Measurements from ENCODE around the gene HPCA.
"Not testable (repeated sequence)": the region's sequence is repeated elsewhere in the genome, so short reads cannot be mapped to it uniquely, and the experiment has no call there.

The HPCA gene

DNA sequence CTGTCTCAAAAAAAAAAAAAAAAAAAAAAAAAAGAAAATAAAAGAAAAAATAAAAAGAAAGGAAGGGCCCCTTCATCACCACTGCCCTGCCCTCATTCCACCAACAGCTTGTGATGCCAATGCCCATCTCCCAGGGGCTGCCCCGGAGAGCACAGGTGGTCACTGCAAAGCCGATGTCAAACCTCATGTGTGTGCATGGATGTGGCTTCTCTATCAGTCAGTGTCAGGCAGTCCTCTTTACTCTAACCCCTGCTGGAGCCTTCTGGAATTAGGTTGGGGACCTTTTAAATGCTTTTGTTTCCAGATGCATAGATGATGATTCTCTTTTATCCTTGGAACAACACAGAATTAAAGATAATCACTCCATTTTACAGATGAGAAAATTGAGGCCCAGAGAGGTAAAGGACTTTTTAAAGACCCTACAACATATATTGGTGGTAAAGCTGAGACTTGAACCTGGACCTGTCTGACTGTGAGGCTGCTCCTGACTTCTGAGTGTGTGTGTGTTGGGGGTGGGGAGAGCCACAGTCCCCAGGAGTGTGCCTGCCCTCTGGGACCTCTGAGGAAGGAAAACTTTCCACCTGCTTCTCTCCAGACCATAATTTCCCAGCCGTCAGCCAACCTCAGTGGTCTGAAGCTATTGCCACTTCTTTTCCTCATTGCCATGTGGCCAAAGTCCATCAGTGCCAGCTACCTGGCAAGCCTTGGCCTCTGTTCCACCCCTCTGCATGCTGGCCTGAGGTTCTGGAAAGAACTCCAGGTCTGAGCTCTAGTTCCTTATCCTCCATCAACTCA, 17.9 kb downstream of the HPCA start:
- DNase-seq (ENCODE audit: low read depth), result no peak

DNA sequence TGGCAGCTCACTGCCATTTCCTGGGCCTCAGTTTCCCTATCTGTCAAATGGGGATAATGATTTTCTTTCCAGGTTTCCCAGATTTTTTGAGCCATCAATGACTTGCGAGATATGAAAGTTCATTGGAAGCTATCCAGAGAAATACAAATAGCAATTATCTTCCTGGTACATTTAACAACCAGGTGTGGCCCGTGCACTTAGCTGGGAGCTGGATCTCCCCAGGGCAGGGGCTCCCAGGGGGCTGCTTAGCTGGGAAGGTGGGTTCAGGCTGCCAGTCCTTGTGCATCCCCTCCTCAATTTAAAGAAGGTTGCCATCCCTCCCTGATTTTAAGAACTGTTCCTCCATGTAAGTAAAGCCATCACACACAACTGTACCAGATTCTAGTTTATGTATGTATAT, 18.5 kb downstream of the HPCA start:
- DNase-seq (ENCODE audit: low read depth), result no peak

DNA sequence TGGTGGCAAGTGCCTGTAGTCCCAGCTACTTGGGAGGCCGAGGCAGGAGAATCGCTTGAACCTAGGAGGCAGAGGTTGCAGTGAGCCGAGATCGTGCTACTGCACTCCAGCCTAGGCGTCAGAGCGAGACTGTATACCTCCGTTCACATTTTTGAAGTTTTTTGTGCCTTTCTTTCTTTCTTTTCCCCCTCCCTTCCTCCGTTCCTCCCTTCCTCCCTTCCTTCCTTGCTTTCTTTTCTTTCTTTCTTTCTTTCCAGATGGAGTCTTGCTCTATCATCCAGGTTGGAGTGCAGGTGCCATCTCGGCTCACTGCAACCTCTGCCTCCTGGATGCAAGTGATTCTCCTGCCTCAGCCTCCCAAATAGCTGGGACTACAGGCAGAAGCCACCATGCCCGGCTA, 19.3 kb downstream of the HPCA start:
- DNase-seq (ENCODE audit: low read depth), result not testable (repeated sequence)

DNA sequence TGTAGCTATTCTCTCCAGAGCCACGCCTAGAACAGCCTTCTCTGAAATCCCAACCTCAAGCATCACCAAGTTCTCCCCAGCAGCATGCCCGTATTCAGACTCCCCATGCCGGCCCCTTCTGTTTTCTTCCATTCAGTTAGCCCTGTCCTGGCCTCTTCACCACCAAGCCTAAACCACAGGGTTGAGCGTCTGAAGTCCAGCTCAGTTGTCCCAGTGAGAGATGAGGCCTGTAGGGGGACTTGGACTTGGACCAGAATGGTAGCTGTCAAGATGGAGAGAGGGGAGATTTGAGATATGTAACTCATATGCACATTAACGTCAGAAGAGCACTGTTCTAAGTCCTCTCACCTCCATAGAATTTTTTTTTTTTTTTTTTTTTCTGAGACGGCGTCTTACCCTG, 20.4 kb downstream of the HPCA start:
- no peak for DNase-seq (ENCODE audit: low read depth)

DNA sequence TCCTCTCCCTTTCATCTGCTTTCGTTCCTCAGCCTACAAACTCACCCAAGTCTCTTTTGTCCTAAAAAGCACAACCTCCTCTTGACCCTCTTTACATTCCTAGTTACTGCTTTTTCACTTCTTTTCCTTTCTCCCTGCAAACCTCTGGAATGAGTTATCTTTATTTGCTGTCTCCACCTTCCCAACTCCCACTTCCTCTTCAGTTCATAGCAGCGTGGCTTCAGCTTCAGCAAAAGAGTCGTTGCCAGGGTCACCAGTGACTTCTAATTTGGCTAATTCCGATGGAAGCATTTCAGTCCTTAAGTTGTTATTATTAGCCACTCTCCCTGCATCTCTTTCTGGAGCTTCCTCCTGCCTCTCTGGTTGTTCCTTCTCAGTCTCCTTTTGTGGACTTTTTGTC, 21.1 kb downstream of the HPCA start:
- no peak for DNase-seq (ENCODE audit: low read depth)

DNA sequence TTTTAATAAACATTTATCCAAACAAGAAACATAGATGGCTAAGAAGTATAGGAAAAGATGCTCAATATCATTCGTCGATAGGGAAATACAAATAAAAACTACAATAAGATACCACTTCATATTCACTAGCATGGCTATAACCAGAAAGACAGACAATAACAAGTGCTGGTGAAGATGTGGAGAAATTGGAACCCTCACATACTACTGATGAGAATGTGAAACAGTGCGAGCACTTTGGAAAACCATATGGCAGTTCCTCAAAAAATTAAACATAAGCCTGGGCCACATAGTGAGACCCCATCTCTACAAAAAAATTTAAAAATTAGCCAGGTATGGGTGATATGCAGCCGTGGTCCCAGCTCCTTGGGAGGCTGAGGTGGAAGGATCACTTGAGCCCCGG, 24.0 kb downstream of the HPCA start:
- DNase-seq (ENCODE audit: low read depth), result no peak

DNA sequence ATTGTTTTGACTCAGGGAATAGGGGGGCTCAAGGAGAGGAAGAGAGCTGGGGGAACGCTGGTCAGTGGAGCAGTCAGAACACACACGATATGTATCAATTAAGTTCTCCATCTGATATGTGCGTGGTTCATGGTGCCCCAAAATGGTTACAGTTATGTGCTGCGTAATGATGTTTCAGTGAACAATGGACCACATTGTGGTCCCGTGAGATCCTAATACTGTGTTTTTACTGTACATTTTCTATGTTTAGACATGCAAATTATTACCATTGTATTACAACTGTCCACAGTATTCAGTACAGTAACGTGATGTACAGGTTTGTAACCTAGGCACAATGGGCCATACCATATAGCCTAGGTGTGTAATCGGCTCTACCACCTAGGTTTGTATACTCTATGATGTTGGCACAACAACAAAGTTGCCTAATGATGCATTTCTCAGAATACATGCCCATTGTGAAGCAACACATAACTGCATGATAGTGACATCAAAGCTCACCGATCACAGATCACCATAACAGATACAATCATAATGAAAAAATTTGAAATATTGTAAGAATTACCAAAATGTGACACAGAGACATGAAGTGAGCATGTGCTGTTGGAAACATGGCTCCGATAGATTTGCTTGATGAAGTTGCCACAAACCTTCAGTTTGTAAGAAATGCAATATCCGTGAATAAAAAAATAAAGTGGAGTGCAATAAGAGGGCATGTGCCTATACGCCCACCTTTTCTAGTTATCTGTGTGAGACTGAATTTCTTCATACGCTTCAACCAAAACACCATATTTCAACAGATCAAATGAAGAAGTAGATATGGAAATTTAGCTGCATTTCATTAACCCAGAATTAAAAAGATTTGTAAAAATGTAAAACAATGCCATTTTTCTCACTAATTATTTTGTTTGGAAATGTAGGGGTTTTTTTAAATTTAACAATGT, 29.7 kb downstream of the HPCA start:
- DNase-seq (ENCODE audit: low read depth), result no peak

DNA sequence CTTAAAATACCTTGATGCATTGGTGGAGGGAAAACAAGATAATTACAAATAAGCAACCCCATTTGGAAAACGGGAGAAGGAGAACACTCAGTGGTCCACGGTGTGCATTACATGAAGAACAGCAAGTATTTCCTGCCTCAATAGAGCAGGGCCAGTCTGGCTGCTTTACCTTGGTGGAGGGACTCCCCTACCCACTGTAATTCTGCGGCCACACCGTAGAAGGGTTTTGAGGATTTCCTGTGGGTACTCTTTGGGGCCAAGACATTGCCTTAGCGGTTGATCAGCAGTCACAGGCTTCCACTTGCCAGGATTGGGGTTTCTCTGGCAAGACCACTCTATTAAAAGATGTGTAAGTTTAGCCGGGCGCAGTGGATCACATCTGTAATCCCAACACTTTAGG, 31.2 kb downstream of the HPCA start:
- no peak for DNase-seq (ENCODE audit: low read depth)

DNA sequence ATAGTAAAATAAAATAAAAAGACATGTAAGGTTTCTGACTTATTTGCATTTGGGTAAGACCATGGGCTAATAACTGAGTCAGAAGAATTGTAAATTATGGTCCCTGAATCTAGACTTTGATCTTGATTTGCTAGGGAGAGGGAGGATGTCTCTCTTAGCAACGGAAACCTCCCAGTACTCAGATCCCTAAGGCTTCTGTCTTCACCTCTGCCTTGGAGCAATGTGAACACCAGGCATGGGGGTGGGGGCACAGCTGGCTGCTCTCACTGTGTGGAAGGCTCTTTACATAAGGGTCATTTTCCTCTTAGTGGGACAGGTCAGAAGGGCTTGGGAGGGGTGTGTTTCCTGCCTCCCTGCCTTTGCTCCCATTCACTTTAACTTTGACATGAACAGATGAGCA, 31.9 kb downstream of the HPCA start:
- no peak for DNase-seq (ENCODE audit: low read depth)

DNA sequence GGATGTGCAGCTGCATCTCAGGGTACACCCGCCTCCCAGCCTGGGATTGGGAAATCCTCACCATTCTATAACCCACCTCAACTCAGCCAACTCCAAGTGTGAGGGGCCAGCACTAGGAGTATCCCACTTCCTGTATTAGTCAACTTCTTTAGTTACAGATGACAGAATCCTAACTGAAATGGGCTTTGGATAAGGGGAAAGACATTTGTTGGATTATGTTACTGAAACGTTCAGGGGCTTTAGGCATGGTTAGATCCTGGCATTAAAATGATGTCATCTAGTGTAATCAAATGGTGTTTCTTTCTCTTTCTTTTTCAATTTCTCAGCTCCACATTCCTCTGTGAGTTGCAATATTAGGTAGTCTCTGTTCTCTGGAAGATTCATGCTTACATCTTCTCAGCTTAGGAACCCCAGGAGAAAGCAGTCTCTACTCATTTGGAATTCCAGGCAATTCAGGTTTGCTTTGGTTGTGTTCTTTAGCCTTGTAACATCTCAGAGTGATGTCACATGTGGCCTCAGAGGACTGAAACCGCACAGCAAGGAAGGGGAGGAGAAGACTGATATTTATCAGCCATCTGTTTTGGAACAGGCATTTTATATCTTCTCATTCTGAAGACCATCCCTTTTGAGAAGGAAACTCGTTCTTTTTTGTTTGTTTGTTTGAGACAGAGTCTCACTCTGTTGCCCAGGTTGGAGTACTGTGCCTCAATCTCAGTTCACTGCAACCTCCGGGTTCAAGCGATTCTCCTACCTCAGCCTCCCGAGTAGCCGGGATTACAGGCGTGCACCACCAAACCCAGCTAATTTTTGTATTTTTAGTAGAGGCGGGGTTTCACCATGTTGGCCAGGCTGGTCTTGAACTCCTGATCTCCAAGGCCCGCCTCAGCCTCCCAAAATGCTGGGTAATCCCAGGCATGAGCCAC, 33.8 kb downstream of the HPCA start:
- no peak for DNase-seq (ENCODE audit: low read depth)

DNA sequence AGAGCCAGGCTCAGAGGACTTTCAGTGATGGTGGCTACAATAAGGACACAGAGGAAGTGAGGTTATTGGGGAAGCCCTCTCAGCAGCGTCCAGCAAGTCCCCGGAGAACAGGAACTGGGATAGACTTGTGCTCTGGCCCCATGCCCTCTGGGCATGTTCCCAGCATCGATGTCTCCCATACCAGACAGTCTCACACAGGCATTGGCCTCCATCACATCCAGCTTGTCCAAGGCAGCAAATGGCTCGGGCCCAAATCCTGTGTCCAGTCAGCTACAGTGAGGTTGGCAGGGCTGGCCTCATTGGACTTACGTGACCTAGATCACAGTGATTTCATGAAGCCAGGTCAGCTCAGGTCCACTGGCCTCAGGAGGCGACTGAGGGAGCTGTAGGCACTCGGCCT, 34.5 kb downstream of the HPCA start:
- no peak for DNase-seq (ENCODE audit: low read depth)

DNA sequence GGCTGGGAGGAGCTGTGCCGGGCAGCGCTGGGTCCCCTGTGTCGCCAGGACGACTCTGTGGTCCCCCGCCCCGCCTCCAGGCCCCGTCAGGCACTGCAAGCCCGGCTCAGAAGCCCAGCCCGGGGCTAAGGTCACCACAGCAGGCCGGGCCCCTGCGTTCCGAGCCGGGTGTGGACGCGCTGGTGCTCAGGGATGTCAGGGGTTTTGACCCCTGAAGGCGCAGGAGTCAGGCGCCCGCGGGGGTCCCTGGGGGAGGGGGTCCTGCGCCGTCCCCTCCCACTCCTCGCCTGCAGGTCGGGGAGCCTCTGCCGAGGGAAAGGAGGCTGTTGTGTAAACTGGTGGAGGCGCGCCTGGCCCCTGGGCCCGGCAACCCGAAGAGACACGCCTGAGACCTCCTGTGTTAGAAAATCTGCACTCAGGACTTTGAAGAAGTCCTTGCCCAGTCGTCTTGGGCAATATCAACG, 38.6 kb downstream of the HPCA start:
- no peak for DNase-seq (ENCODE audit: low read depth)

DNA sequence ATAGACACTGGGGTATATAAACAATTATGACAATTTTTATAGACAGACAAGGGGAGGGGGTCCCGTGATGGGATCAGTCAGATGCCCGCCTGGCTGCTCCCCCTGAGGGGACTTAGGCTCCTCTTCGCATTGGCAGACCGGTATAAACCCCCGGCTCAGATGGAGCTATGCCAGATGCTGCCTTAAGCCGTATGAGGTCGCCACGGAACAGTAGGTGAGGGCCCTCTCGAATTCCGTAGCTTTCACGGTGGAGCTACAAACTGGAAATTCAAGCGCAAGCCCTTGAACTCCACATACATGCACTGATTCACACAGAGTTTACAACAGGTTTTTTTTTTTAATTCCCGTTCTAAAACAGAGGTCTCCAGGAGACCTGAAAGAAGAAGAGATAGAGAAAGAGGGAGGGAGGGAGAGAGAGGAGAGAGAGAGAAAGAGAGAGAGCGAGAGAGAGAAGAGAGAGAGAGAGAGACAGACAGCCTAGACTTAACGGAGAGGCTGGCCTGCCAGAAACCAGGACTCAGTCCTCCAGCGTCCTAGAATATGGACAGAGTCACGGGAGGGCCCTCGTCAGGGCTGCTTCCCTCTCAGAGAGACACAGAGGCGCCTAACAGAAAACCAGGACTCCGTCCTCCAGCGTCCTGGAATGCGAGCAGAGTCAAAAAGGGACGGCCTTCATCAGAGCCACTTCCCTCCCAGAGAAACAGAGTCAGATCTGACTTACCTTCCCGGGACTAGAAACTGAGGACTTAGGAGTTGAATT, 39.3 kb downstream of the HPCA start:
- DNase-seq (ENCODE audit: low read depth), result no peak

DNA sequence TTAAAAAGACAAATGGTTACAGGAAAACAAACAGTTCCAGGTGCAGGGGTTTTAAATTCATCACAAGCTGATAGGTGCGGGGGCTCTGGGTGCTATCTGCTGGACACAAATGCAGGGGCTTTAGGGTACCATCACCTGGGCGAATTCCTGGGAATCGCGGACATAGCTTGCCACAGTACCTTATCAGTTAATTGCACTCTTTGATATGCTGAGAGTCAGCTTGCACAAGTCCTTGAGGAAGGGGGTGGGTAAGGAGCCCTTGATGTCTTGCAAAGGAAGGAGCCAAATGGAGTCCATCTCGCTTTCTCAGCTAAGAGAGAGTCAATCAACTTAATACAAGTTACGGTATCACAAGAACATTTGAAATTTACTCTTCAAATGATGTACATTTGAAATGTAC, 40.3 kb downstream of the HPCA start:
- DNase-seq (ENCODE audit: low read depth), result no peak

DNA sequence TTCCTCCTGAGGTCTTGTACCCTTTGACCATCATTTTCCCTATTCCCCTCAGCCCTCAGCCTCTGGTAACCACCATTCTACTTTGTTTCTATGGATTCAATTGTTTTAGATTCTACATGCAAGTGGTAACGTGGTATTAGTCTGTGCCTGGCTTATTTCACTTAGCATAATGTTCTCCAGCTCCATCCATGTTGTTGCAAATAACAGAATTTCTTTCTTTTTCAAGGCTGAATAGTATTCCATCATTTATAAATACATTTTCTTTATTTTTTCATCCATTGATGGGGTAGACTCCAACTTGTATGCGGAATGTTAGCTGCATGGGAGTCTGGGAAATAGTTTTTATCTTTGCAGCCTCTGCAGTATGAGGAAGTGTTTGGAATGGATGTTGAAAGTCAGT, 41.1 kb downstream of the HPCA start:
- no peak for DNase-seq (ENCODE audit: low read depth)

DNA sequence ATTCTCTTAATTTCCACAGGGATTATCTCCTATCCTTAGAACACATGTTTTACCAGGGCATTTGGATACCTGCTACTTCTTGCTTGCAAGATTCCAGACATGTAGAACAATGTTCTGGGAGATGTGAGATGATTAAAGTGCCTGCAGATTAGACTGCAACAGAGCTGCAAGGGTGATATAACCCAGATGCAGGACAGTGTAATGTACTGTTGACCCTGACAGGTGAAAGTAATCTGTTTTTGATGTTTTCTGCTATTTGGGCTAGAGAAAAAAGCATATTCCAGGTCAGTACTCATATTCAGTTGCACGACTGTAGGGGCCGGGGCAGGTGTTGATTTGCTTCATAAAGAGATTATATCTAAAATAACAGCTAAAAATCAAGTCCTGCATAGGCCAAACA, 42.0 kb downstream of the HPCA start:
- DNase-seq (ENCODE audit: low read depth), result no peak

DNA sequence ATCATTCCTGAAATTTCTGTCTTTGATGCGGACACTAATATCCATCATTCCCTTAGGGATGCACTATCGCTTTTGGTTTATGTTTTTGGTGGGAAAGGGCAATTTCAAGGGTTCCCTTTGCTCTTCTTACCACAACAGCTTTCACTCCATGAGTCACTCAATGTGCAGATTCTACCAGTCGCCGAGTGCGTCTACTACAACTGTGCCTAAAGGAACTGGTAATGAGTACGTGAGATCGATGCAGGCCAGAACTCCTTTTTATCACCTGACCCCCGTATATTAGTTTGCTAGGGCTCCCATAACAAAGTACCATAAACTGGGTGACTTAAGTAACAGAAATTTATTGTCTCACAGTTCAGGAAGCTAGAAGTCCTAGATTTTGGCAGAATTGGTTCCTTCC, 42.4 kb downstream of the HPCA start:
- DNase-seq (ENCODE audit: low read depth), result no peak

DNA sequence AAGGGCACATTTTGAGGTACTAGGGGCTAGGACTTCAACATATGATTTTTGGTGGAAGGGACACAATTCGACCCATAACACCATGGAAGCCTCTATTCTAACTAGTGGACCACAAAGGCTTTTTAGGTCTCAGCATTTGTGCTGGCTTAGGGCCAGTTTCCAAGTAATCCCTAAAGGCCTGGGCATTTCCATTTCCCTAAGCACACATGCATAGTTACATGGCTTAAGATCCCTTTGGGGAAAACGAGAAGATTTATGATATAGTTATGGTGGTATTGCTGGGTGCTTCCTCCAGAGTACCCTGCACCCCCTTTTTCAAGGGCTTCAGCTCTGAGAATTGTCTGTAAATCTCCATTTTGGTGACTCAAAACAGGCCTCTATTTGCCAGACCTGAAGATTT, 43.1 kb downstream of the HPCA start:
- DNase-seq (ENCODE audit: low read depth), result no peak

DNA sequence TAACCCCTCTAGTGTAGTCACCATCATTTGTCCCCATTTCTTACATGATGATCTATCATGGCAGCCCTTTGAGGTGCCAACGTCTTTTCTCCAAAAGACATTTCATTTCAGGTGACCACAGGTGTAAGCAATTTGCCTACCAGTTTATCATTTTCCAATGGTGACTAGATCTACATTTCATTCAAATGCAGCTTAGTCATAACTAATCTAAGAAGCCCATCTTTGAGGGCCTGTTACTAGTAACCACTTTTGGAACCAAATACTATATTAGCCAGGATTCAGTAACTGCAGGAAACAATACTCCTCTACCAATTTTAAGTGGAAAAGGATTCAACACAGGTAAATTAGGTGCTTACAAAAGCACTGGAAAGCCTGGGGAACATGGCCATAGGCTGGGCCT, 45.5 kb downstream of the HPCA start:
- no peak for DNase-seq (ENCODE audit: low read depth)

DNA sequence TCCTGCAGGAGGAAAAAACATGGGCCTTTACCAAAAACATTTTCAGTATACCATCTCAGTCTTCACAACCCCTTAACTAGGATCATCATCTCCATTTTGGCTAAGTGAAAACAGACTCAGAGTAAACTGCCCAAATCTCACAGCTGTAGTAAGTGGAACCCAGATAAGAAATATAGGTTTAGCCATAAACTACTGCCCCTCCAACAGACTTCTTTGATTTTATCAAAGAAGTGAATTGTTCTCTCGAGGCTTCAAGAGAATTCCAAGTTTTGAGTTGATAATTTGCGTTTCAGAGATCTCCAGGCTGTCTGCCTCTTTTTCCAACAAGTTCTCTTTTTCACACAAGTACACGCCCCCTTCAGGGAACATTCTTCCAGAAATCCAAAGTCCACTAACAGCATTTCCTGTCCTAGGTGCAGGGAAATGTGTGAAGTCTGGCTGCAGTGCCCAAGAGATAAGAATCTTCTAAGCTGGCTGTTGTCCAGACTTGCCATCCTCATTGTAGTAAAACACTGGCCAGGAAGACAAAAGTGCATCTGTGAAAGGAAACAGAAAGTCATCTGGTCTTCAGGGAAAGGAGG, 47.5 kb downstream of the HPCA start:
- DNase-seq (ENCODE audit: low read depth), result no peak

DNA sequence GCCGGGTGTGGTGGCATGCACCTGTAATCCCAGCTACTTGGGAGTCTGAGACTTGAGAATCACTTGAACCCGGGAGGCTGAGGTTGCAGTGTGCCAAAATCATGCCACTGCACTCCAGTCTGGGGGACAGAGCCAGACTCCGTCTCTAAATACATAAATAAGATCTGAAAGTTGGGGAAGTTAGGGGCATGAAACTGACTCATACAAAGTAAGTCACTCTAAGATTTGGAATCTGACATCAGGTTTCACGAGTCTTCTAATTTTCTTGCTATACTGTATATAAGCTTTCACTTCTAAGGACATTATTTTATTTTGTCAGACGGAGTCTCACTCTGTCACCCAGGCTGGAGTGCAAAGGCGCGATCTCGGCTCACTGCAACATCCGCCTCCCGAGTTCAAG, 48.2 kb downstream of the HPCA start:
- no peak for DNase-seq (ENCODE audit: low read depth)
